GM23338 (cell line): ENCODE measurements around the gene ADAMTS14. TPM values are rescaled to one million over a fixed set of nuclear protein-coding genes. Genes with fewer than 3 reads are reported as not detected.

Experiments used
- ATAC-seq: fragments of 200-7000 bp; cut with Tn5 transposase; 3 replicates; pipeline ENCODE4 v1.9.1; 2020
- DNase-seq: peaks from one replicate; pipeline ENCODE4 v3.0.0-alpha.2; 2015; ENCODE audit warnings: low spot score
- H2AFZ ChIP-seq: fragments of 200-600 bp; sonication (generic); 2 replicates; pipeline ENCODE4 v1.8.0; 2016; ENCODE audit warnings: antibody characterized with exemption, mild to moderate bottlenecking, moderate library complexity
- H3F3A ChIP-seq: fragments of 200-600 bp; sonication (generic); replicated peaks from 2 replicates; pipeline ENCODE4 v1.8.0; 2017; ENCODE audit warnings: antibody characterized with exemption, mixed run types, low read depth
- H3K27ac ChIP-seq: fragments of 200-600 bp; sonication (generic); 2 replicates; pipeline ENCODE4 v1.6.1; 2016; ENCODE audit warnings: low read depth
- H3K27me3 ChIP-seq: fragments of 200-600 bp; sonication (generic); 2 replicates; pipeline ENCODE4 v1.8.0; 2016; ENCODE audit warnings: mild to moderate bottlenecking, mixed run types, moderate library complexity; ENCODE audit not compliant: insufficient read depth
- H3K36me3 ChIP-seq: fragments of 200-600 bp; sonication (generic); 2 replicates; pipeline ENCODE4 v1.8.0; 2016; ENCODE audit warnings: mild to moderate bottlenecking; ENCODE audit not compliant: insufficient read depth
- H3K4me1 ChIP-seq: fragments of 200-600 bp; sonication (generic); 2 replicates; pipeline ENCODE4 v1.8.0; 2016; ENCODE audit warnings: mild to moderate bottlenecking, moderate library complexity; ENCODE audit not compliant: insufficient read depth
- H3K4me2 ChIP-seq: fragments of 200-600 bp; sonication (generic); 2 replicates; pipeline ENCODE4 v1.7.1; 2017; ENCODE audit warnings: mixed run types
- H3K4me3 ChIP-seq: fragments of 200-600 bp; sonication (generic); 2 replicates; pipeline ENCODE4 v1.6.1; 2016; ENCODE audit warnings: mixed run types
- H3K79me2 ChIP-seq: fragments of 200-600 bp; sonication (generic); replicated peaks from 2 replicates; pipeline ENCODE4 v1.8.0; 2017; ENCODE audit warnings: mild to moderate bottlenecking; ENCODE audit not compliant: insufficient read depth
- H3K9me2 ChIP-seq: fragments of 200-600 bp; sonication (generic); 2 replicates; pipeline ENCODE4 v1.8.0; 2017; ENCODE audit not compliant: insufficient read depth
- H4K20me1 ChIP-seq: fragments of 200-600 bp; sonication (generic); replicated peaks from 2 replicates; pipeline ENCODE4 v1.8.0; 2017; ENCODE audit warnings: mild to moderate bottlenecking; ENCODE audit not compliant: insufficient read depth
- H3K27ac Mint-ChIP-seq: 2 replicates; pipeline ENCODE4 v1.8.0; 2020; ENCODE audit warnings: inconsistent platforms, mild to moderate bottlenecking, moderate library complexity, mixed read lengths
- H3K27me3 Mint-ChIP-seq: 3 replicates; pipeline ENCODE4 v1.8.0; 2022; ENCODE audit warnings: low read depth, mild to moderate bottlenecking, moderate library complexity, mixed read lengths, inconsistent platforms; ENCODE audit not compliant: insufficient read depth, poor library complexity
- H3K36me3 Mint-ChIP-seq: 3 replicates; pipeline ENCODE4 v1.8.0; 2021; ENCODE audit warnings: low read depth, mild to moderate bottlenecking, inconsistent platforms, moderate library complexity, mixed read lengths
- H3K4me1 Mint-ChIP-seq: 3 replicates; pipeline ENCODE4 v1.8.0; 2020; ENCODE audit warnings: mild to moderate bottlenecking, inconsistent platforms, mixed read lengths
- H3K4me3 Mint-ChIP-seq: 3 replicates; pipeline ENCODE4 v1.8.0; 2021; ENCODE audit warnings: moderate library complexity, mild to moderate bottlenecking, inconsistent platforms, mixed read lengths
- H3K9me3 Mint-ChIP-seq: 3 replicates; pipeline ENCODE4 v1.8.0; 2020; ENCODE audit warnings: moderate library complexity, mild to moderate bottlenecking, inconsistent platforms, mixed read lengths
- CREB1 ChIP-seq: fragments of 250-450 bp; sonication (Bioruptor Pico); IDR thresholded peaks from 2 replicates; pipeline ENCODE4 v1.5.0; 2020; ENCODE audit warnings: low read depth, mild to moderate bottlenecking, moderate library complexity
- CTCF ChIP-seq, 2 experiments: fragments of 200-600 bp in 1 of 2; sonication (generic) in 1 of 2; conservative IDR thresholded peaks; 2 replicates each; pipeline versions ENCODE4 v1.5.1 to v1.6.1; 2016 to 2017; ENCODE audit warnings: antibody characterized with exemption in 2 of 2, low read depth in 2 of 2, mild to moderate bottlenecking in 2 of 2, moderate library complexity in 1 of 2
- ETS1 ChIP-seq: IDR thresholded peaks from 2 replicates; pipeline ENCODE4 v1.6.1; 2016; ENCODE audit warnings: antibody characterized with exemption
- EZH2 ChIP-seq: fragments of 200-600 bp; sonication (generic); IDR thresholded peaks from one replicate; pipeline ENCODE4 v1.8.0; 2017; ENCODE audit warnings: antibody characterized with exemption, mild to moderate bottlenecking, low read depth; ENCODE audit not compliant: unreplicated experiment
- EZH2phosphoT487 ChIP-seq: fragments of 200-600 bp; sonication (generic); IDR thresholded peaks from one replicate; pipeline ENCODE4 v1.8.1; 2018; ENCODE audit warnings: antibody characterized with exemption; ENCODE audit not compliant: unreplicated experiment
- JUNB ChIP-seq: IDR thresholded peaks from one replicate; pipeline ENCODE4 v1.6.1; 2016; ENCODE audit warnings: antibody characterized with exemption; ENCODE audit not compliant: unreplicated experiment
- NANOG ChIP-seq: IDR thresholded peaks from 2 replicates; pipeline ENCODE4 v1.6.1; 2016; ENCODE audit warnings: antibody characterized with exemption, borderline replicate concordance
- POLR2AphosphoS5 ChIP-seq: IDR thresholded peaks from 2 replicates; pipeline ENCODE4 v1.6.1; 2016; ENCODE audit warnings: antibody characterized with exemption, low read depth
- REST ChIP-seq: IDR thresholded peaks from one replicate; pipeline ENCODE4 v1.6.1; 2018; ENCODE audit warnings: antibody characterized with exemption; ENCODE audit not compliant: unreplicated experiment
- STAT1 ChIP-seq: IDR thresholded peaks from one replicate; pipeline ENCODE4 v1.6.1; 2016; ENCODE audit warnings: antibody characterized with exemption; ENCODE audit not compliant: unreplicated experiment
- ZNF114 ChIP-seq: fragments of 250-450 bp; sonication (Bioruptor Pico); IDR thresholded peaks from 2 replicates; pipeline ENCODE4 v1.5.0; 2020; ENCODE audit warnings: mild to moderate bottlenecking, moderate library complexity
- polyA plus RNA-seq: library from polyadenylated mRNA; unstranded; fragments of >200 nt; fragmentation: Nextera tagmentation; extraction: Ambion mirVana; gene quantifications from 2 replicates; pipeline ENCODE4 v1.2.1, GENCODE V29; 2016
- total RNA-seq: library from RNA; depleted of rRNA; stranded (reverse); fragments of >200 nt; shearing (Covaris generic); gene quantifications from 2 replicates; pipeline ENCODE4 v1.2.3, GENCODE V29; 2014

ADAMTS14 gene
- total and polyA plus RNA-seq, 2 experiments from 2014 or later: 1.9 to 2.1 TPM

GRCh38 chr10:70723771-70724170, 51.5 kb downstream of the ADAMTS14 start:
- Histone ChIP-seq H3K27ac (no peak overlapping the region), H4K20me1 (no peaks in the 10 kb centered on the region), H2AFZ (no peak overlapping the region), H3K4me2 (no peak overlapping the region), H3K27me3 (no peaks in the 10 kb centered on the region), H3F3A (no peaks in the 10 kb centered on the region), H3K9me2 (no peaks in the 10 kb centered on the region), H3K36me3 (no peaks in the 10 kb centered on the region), H3K4me1 (no peaks in the 10 kb centered on the region), H3K4me3 (no peak overlapping the region), H3K79me2 (no peaks in the 10 kb centered on the region)
- no peak overlapping the region for H3K4me3 Mint-ChIP-seq
- DNase-seq: no peak
- no peaks in the 10 kb centered on the region for H3K27me3 Mint-ChIP-seq
- ATAC-seq: no peak
- peaks cover 3% of the 10 kb centered on the region; the same call in 2 of the 3 replicates for H3K4me1 Mint-ChIP-seq
- H3K9me3 Mint-ChIP-seq: peaks cover 2% of the 10 kb centered on the region; the same call in 1 of the 3 replicates
- peaks cover 3% of the 10 kb centered on the region; the same call in 1 of the 3 replicates for H3K36me3 Mint-ChIP-seq
- H3K27ac Mint-ChIP-seq: no peak overlapping the region
- TF ChIP-seq JUNB: no peak
- TF ChIP-seq EZH2: no peak
- no peak for TF ChIP-seq CREB1 (CRISPR knock-in tag)

GRCh38 chr10:70726909-70727495, 54.7 kb downstream of the ADAMTS14 start:
- H3K9me3 Mint-ChIP-seq: peaks cover 2% of the 10 kb centered on the region; the same call in 1 of the 3 replicates
- H3K27me3 ChIP-seq: no peaks in the 10 kb centered on the region
- no peak overlapping the region for H3K4me3 Mint-ChIP-seq
- ATAC-seq (no peak), DNase-seq (no peak)
- peaks cover 3% of the 10 kb centered on the region; the same call in 1 of the 3 replicates for H3K36me3 Mint-ChIP-seq
- no peaks in the 10 kb centered on the region for H3K79me2 ChIP-seq
- H3K9me2 ChIP-seq: no peaks in the 10 kb centered on the region
- H3K4me3 ChIP-seq: no peak overlapping the region
- no peaks in the 10 kb centered on the region for H3K36me3 ChIP-seq
- peaks cover 12% of the 10 kb centered on the region for H3K4me1 Mint-ChIP-seq
- H2AFZ ChIP-seq: no peak overlapping the region
- H4K20me1 ChIP-seq: no peaks in the 10 kb centered on the region
- no peaks in the 10 kb centered on the region for H3F3A ChIP-seq
- no peak overlapping the region for H3K27ac Mint-ChIP-seq
- H3K27me3 Mint-ChIP-seq: peaks cover 9% of the 10 kb centered on the region
- no peak overlapping the region for H3K4me2 ChIP-seq
- H3K4me1 ChIP-seq: no peaks in the 10 kb centered on the region
- no peak overlapping the region for H3K27ac ChIP-seq
- TF ChIP-seq NANOG: no peak
- no peak for TF ChIP-seq POLR2AphosphoS5
- no peak for TF ChIP-seq CTCF (conservative IDR thresholded peaks at IDR 0.05; ENCODE audit: low read depth in 2 of 2)
- TF ChIP-seq ETS1: no peak
- no peak for TF ChIP-seq REST
- no peak for TF ChIP-seq JUNB
- TF ChIP-seq STAT1: no peak
- TF ChIP-seq ZNF114 (CRISPR knock-in tag): no peak
- no peak for TF ChIP-seq EZH2
- TF ChIP-seq EZH2phosphoT487: no peak
- TF ChIP-seq CREB1 (CRISPR knock-in tag): no peak
